ENCODE data around the gene ADAM12.
"Not testable (repeated sequence)": the region's sequence is repeated elsewhere in the genome, so short reads cannot be mapped to it uniquely, and the experiment has no call there.

Gene ADAM12

DNA sequence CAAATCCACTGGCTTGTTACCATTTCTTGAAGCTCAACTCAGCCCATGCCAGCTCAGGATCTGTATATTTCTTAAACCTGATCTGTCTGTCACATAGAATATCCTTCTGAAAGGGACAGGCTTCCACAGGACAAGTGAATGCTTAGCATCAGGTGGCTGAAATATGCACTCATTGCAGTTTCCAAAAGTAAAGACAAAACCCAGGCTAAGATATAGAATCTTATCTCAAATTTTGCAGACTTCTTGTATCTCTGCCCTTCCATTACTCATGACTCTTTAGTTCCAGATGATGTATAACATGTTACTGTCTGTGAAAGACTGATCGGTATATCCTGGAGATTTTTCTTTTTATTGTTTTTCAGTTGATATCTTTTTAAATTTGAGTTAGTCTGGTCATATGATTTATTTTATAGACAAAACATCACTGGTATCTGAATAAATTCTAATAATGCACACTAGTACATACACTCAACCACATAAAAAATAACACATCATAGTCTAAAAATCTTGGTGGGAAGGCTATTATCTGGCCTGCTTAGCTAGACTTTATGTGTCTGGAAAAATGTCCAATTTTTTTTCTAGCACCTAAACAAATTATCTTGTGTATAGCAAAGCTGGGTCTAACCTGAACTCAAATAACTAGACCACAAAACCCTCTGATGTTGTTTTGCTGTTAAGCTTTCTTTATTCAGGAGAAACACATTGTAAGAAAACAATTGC is 182.6 kb downstream of the ADAM12 start:
- DNase-seq = no peak

DNA sequence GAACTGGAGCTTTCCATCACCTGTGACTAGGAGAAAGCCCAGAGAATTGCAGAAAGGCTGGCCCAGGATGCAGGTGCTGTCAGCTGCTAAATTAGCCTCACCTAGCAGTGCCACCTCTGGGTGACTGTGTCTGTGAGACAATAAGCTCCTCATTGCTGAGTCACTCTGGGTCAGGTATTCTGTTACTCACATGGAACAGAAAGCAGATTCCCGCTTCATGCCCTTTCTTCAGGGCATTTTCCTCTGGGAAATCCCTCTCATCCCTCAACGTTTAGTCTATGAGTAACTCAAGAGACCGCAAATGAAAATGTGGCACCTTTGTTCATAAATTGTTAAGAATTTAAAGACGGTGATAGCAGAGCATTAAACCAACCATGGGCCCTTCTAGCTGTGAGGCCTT is 184.0 kb downstream of the ADAM12 start:
- no peak for DNase-seq

DNA sequence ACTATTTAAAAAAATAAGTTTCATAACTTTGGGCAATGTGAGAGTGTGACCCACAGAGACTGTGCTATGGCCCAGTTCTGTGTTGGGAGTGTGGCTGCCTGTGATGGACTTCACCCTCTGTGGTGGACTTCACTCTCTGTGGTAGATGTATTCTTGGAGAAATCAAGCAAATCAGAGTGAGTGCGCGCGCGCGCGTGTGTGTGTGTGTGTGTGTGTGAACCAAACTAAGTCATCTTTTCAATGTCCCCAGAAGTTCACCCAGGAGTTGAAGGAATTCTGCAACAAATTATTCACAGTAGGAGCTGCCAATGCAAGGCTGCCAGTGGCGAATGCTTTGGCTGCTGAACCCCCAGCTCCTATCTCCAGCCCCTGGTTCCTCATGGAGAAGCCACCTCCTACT is 184.5 kb downstream of the ADAM12 start:
- DNase-seq = no peak

DNA sequence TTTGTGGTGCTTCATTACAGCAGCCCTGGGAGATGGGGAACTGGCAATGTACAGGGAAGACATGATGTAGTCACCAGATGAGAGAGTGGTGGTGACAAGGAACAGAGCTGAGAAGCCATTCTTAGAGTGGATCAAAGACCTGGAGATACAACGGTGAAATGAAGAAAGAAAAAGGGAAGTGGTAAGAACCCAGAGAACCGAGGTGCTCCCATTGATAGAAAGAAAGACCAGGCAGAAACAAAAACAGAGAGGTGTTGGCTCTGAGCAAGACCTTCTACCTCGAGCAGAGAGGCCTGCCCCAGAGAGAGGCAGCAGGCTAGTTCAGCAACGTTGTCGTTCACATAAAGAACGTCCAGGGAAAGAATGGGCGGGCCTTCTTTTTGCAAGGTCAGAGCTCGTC is 186.7 kb downstream of the ADAM12 start:
- no peak for DNase-seq

DNA sequence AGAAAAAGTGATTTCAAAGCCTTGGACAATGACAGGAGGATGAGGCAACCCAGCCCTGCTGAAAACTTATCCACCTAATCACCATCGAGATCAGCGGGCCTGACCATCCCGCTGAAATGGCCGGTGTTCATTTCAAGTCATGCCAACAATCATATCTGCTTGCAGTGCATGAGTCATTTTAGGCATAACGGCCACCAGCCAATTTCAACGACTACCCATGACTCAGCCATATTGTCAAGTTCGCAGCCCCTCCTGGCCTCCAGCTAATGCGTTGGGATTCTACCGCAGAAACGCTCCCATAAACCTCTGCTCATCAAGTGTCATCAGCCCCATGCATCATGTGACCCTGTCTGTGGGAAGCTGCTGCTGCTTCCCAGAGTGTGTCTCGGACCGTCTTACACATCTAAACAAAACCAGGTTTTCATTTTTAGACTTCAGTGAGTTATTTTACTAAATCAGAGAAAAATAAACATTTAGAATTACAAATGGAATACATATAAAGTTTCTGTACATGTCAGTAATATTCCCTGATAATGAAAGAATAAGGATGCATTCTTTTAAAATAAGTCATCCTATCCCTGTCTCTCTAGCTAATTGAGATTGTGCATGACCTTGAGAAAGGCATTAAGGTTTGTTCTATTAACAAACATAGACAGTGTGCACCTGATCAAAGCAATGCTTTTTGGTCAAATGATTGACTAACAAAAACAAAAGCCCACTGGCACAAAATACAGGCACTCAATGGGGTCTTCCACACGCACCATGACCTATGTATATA is 188.9 kb downstream of the ADAM12 start:
- DNase-seq = no peak

DNA sequence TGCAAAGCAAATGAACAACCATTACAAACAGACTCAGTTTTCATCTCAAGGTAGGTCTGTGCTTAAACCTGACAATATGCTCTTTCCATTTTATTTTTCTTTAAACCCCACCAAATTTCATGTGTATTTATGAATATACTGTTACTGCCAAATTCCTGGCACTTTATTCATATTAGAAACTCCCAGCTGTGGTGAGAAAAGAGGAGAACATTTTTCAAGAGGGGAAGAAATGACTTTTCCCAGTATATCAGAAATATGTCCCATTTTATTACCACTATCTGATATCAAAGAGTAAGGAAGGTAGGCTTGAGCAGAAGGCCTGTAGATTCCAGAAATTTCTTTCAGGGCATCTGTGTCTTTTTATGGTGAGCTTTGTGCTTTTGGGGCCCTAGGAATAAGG is 189.6 kb downstream of the ADAM12 start:
- DNase-seq = no peak

DNA sequence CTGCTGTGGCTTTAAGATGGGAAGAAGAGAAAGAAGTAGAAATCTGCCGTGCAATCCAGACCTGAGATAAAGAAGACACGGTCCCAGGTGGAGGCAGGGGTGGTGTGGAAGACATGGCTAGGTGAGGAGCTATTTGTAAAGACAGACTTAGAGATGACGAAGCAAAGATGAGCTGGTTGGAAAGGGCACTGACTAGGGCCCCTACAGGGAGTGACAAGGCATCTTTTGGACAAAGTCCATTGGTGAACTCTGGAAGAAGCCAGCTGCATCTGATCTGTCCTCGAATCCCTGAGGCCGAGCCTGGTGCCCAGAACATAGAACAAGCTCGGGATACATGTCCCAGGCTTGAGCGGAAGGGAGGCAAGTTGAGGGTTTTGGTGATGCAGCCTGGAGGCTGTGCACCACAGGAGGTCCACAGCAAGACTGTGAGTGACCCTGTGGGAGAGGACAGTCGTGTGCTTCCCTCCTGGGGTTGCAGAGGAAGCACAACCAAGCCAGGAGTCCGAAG is 191.2 kb downstream of the ADAM12 start:
- DNase-seq = no peak

DNA sequence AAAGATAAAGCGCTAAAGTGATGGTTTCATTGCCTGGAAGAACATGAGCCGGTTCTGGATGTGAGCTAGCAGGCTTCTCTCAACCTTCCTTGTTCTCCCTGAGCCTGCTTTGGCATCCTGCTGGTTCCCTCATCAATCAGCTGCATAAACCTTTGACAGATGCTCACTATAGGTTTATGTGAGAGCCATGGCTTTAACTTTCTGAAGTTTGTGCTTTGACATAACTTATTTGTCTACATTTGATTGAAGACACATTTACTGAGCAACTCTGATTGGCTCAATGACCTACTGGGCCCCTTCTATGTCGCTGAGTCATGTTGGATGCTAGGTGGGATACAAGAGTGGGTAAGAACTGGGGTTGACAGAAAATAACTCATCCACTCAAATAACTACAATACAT is 192.0 kb downstream of the ADAM12 start:
- DNase-seq = no peak

DNA sequence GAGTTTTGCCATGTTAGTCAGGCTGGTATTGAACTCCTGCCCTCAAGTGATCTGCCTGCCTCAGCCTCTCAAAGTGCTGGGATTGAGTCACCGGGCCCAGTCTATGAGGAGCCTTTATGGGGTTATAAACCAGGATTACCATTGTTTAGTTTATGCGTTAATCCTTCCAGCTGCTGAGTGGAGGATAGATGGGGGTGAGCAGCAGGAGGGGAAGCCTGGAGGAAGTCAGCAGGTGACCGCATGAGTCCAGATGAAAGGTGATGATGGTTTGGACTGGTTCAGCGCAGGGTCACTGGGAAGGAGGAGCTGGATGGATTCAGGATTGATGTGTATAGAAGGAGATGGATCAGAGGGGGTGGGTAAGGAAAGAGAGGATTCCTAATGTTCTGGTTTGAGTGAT is 197.1 kb downstream of the ADAM12 start:
- no peak for DNase-seq

DNA sequence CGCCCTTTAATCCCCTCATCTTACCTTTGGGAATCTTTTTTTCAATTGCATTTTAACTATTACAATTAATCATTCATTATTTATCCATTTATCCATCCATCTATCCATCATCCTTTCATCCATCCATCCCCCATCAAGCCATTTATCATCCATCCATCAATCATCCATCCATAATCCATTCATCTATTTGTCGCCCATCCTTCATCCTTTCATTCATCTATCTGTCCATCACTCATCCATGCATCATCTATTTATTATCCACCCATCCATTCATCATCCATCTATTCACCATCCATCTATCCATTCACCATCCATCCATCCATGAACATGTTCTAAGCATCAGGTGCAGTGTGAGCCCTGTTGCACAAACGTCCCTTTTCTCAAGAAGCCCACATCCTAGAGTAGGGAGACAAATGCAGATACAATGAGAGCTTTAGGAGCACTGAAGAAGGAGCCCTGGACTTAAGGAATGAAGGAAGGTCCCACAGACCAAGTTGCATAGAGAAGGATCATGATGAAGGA is 199.5 kb downstream of the ADAM12 start:
- DNase-seq = no peak

DNA sequence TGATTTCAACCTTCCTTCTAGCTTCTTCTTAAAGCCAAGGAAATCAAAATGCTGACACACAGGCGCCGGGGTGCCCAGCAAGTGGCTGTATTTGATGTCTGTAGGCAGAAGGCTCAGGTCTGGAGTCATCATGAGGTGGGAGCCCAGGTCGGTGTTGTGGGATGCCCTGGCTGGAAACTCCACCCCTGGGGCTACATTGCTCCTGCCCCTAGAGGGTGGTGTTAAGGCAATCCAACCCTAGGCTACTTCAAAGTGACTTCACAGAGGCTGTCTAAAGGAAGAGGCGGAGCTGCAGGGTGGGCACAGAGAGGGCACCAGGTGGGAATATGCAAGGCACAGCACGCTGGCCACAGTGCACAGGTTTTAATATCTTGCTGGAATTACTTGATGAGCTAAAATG is 200.9 kb downstream of the ADAM12 start:
- DNase-seq = no peak

DNA sequence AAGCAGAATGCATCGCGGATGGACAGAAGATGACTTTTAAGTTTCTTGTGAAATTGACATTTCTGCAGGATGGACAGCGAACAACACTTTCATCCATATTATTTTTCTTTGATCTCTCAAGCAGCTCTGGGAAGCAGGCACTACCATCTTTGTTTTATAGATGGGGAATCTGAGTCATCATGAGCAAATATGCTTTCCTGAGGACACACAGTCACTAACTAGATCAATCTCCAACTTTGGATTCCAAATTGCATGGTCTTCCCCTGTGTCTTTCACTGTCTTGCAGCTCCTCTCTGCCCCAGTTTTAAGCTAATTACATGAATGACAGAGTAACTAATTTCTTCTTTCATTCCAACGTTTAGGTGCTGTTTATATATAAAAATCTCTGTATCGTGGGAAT is 201.5 kb downstream of the ADAM12 start:
- no peak for DNase-seq

DNA sequence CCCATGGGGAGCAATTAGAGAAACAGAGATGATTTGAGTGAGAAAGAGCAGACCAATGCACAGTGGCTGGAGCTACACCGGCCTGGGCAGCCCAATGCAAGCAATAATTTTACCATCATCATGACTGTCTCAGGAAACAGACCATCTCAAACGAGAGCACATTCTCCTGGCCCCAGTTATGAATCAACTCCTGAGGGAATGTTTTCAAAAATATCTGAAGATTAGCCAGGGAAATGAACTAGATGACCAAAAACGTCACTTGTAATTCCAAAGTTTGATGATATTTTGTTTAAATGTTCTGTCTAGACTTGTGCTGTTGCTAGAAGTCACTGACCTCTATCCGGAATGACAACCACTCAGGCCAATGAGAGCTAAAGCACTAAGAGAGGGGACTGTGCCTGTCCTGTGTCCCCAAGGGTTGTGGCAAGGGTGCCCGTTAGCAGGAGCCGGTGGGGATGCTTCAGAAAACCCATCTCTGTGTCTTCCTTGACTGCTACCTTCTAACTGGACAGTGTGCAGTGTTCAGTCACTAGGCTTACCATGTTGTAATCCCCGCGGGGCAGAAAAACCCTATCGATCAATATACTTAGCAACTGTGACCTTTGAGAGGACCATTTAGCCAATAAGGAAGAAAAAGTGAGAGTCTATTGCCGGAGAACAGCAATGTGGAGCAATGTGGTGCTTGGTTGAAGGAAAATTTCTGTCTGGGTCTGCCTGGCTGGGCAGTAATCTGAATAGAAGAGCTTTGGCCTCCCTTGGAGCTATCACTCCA is 202.4 kb downstream of the ADAM12 start:
- no peak for DNase-seq

DNA sequence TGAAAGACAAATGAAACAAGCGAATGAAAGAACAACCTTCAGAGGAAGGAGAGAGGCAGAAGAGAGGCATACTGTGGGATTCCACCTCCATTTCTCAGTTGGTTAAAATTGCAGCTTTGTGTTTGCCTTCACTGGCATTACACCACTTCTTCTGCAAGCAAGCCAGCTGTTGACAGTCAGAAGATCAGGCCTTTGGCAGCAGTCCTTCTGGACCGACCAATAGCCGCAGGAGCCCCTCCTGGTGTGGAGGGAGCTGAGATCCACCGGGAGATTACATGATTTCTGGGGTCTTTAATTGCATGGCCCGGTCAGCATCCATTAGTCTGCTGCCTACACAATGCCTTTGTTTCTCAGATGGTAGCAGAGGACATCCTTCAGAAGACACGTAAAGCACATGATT is 206.7 kb downstream of the ADAM12 start:
- DNase-seq = no peak

DNA sequence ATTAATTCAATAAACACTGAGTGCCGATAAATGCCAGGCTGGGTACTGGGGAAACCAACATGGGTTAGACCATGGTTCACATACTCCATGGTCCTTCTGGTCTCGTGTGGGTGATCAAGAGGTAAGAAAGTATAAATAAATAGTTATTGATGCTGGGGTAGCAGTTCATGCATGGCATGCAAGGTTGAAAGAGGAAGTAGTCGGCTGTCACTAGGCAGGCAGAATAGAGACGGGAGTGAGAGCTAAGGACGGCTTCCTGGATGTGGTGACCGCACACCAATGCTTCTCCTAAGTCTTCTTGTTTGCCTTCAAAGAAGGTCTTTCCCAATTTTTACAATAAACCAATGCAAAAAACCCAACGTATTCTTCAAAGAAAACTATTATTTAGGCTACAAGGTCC is 208.6 kb downstream of the ADAM12 start:
- no peak for DNase-seq

DNA sequence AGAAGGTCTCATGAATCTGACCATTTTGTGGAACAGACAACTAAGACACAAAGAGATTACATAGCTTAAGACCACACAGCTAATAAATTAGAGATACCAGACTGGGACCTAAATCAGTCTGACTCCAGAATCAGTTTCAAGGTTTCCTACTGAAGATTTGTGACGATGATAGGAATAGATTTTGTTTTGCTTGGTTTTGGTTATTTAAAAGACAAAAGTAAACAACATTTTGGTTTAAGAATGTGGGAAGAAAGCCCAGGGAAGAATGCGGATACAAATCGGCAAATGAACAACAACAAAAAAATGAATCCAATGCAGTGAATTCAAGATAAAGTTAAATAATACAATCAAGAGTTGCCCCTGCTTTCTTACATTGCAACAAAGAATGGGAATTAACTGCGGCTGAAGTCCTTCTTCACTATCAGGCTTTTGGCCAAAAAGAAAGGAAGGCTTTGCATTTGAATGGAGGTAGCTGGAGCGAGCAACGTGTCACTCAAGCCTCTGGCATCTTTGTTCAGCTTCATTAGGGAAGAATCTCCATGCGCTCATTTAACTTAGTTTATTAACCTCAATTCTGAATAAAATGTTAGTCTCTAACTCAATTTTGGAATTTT is 210.8 kb downstream of the ADAM12 start:
- DNase-seq = no peak

DNA sequence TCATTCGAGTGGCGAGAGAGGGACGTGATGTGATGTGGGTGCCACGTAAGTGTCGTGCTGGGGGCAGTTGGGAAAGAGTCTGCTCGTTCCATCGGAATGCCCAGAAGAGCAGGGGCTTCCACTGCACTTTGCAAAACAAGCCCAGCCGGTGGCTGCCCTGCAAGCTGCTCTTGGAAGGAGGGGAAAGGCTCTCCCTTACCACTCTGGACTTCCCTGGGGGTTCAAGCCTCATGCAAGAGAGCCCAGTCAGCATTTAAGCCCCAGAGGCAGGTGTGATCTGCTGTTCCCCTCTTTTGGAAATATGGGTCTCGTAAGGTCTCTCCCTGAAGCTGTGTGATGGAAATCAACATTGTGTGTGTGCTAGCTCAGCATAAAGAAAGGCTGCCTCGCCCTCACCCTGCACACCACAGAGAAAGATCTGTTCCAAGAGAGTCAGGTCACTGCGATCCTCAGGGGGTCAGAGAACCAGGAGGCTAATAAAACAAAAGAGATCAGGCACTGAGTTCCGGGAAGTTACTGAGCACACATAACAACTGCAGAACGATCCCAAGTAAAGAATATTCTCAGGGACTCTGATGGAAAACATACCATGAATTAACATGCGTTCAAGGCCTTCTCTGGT is 212.5 kb downstream of the ADAM12 start:
- DNase-seq = no peak

DNA sequence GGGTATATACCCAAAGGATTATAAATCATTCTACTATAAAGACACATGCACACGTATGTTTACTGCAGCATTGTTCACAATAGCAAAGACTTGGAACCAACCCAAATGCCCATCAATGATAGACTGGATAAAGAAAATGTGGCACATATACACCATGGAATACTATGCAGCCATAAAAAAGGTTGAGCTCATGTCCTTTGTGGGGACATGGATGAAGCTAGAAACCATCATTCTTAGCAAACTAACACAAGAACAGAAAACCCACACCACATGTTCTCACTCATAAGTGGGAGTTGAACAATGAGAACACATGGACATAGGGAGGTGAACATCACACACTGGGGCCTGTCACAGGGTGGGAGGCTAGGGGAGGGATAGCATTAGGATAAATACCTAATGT is 215.5 kb downstream of the ADAM12 start:
- not testable (repeated sequence) for DNase-seq

DNA sequence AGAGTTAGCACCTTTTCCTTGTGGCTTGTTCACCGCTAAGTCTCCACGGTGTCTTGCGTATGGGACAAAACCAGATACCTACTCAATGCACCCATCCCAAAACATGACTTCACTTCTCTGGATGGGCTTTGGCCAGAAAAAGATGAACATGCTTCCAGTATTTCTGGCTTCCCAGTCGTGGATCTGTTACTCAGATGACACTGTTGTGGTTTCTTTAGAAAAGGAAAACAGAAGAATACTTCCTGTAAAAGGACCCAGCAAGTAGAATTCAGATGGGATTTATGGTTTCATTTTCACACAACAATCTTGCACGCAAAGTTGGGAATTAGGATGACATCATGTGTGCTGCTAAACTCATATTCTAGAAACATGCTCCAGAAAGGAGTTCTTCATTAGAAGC is 216.7 kb downstream of the ADAM12 start:
- no peak for DNase-seq

DNA sequence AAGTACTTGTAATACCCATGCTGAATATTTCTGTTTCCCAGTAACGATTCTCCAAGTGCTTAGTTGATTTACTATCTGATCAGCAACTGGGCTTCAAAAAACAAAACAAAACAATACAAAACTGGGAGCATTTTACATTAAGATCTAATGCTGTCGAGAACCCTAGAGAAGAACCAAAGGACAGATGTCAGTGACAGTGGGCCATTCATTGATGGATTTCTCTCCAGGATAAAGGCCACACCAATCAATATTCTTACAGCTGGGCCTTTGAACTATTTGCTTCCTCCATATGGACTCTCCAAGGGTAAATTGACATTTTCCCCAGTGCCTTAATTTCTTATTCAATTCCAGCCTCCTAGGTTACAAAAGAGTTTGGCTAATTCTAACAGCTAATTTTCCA is 217.5 kb downstream of the ADAM12 start:
- no peak for DNase-seq

DNA sequence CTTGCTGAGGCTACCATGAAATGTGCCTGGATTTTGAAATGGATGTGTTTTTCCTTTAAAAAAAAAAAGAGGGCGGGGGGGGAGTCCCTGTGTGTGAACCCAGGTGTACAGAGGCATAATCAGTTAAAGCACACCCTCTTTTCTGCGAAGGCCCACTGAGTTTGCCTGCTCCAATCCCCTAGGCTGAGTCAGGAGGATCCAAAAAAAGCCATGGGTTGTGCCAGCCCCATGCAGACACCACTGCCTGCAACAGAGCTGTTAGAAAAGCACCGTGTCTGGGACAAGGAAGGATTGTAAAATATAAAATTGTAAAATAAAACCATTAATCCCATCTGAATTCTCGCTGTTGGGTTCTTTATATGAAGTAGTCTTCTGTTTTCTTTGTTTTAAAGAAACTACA is 217.9 kb downstream of the ADAM12 start:
- no peak for DNase-seq

DNA sequence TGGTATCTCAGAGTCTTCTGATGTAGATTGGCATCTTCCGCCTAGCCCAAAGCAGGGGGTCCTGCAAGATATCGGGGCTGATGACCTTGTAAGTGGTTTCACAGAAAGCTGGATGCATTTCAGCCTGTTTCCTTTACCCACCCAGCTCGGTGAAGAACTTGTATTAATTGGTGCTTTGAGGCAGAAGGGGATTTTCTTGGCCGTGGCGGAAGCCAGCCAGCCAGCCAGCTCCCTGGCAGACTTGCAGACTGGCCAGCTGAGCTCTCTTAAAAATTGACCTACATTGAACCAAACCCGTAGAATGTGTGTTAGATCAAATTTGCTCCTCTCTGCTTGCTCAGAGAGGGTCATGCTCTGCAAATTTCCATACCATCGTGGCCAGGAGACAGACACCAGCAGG is 218.4 kb downstream of the ADAM12 start:
- DNase-seq = no peak

DNA sequence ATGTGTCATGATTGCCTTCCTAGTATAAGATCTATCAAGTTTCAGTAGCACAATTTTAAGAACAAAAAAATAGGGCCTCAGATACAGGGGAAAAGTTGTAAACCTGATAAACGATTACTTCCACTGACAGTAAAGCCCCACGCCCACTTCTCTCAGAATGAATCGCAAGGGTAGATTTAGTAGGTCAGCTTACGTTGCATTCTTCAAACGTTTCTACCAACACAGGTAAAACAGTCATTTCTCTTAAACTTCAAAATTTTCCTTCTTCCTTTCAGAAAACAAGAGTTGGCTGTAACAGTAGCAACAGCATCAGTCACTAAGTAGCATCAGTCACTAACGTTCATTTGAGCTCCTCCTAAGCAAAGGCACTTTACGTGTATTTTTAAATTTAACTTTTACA is 221.5 kb downstream of the ADAM12 start:
- DNase-seq = no peak
